ENCODE data around the gene CA9. TPM values are rescaled to one million over a fixed set of nuclear protein-coding genes. Genes with fewer than 3 reads are reported as not detected.
"Not testable (repeated sequence)": the region's sequence is repeated elsewhere in the genome, so short reads cannot be mapped to it uniquely, and the experiment has no call there.

Gene CA9
- total RNA-seq, result 1 to 10 TPM; 1.1 to 1.2 TPM

GRCh38 chr9:35673132-35674024 lies at the start of gene CA9:
CA9 (plus strand) TSS chr9:35673928; CDS start chr9:35673960, 32 bp downstream.
- no peak for DNase-seq
- peaks cover 1% of the 10 kb centered on the region for H3K9me3 Mint-ChIP-seq
- ChIA-PET CTCF (interaction anchor here (0.6 to 1.0 kb wide), 2 partner anchors 15 to 1026 kb away, joined by 3 read pairs; partner anchors contain the start of genes CCDC107 and RMRP), POLR2A (interaction anchor here (0.8 to 2.8 kb wide), 4 partner anchors 8 to 16 kb away, joined by 3 to 13 read pairs (median 4); partner anchors contain the start of genes ARHGEF39, CCDC107 and RMRP)
- no peak within 1 kb of the TSS for H3K4me3 Mint-ChIP-seq
- H3K4me1 Mint-ChIP-seq, result peaks cover 10% of the 10 kb centered on the region
- H3K27me3 Mint-ChIP-seq, result peaks cover 32% of the 10 kb centered on the region
- no peaks in the 10 kb centered on the region for H3K36me3 Mint-ChIP-seq (ENCODE audit: low read depth)
- no peak within 1 kb of the TSS for H3K27ac Mint-ChIP-seq

- no peaks in the 10 kb centered on the region for H3K9me3 Mint-ChIP-seq
- ChIA-PET CTCF (interaction anchor here (1.6 to 6.1 kb wide), 2 partner anchors 14 to 19 kb away, joined by 9 to 40 read pairs; no protein-coding TSS in a partner anchor), POLR2A (interaction anchor here (2.1 kb wide), 1 partner anchor 19 kb away, joined by 6 read pairs; no protein-coding TSS in a partner anchor)
- H3K27ac Mint-ChIP-seq, result no peak overlapping the region
- peaks cover 4% of the 10 kb centered on the region for H3K27me3 Mint-ChIP-seq
- no peak for DNase-seq
- H3K36me3 Mint-ChIP-seq (ENCODE audit: low read depth), result no peaks in the 10 kb centered on the region
- H3K4me1 Mint-ChIP-seq, result no peaks in the 10 kb centered on the region
- H3K4me3 Mint-ChIP-seq, result no peak overlapping the region
These were observed 46.2 kb upstream of the CA9 start for GRCh38 chr9:35627575-35627974.

- Mint-ChIP-seq H3K36me3 (ENCODE audit: low read depth) (no peaks in the 10 kb centered on the region), H3K9me3 (no peaks in the 10 kb centered on the region), H3K27me3 (peaks cover 4% of the 10 kb centered on the region), H3K27ac (no peak overlapping the region), H3K4me1 (no peaks in the 10 kb centered on the region), H3K4me3 (no peak overlapping the region)
- POLR2A ChIA-PET, result interaction anchor here (1.0 to 2.1 kb wide), 2 partner anchors 17 to 19 kb away, joined by 4 to 6 read pairs; no protein-coding TSS in a partner anchor
- CTCF ChIA-PET, result interaction anchor here (1.0 to 6.1 kb wide), 6 partner anchors 11 to 128 kb away, joined by 4 to 40 read pairs (median 6); no protein-coding TSS in a partner anchor
- no peak for DNase-seq
These were observed 45.2 kb upstream of the CA9 start for GRCh38 chr9:35628389-35628991.

GRCh38 chr9:35629597-35629996 lies 44.1 kb upstream of the CA9 start:
- ChIA-PET CTCF (interaction anchor here (1.0 to 6.1 kb wide), 5 partner anchors 13 to 127 kb away, joined by 4 to 40 read pairs (median 5); no protein-coding TSS in a partner anchor), POLR2A (interaction anchor here (1.2 to 2.1 kb wide), 2 partner anchors 17 to 21 kb away, joined by 4 to 6 read pairs; no protein-coding TSS in a partner anchor)
- H3K27me3 Mint-ChIP-seq, result peaks cover 4% of the 10 kb centered on the region
- no peaks in the 10 kb centered on the region for H3K36me3 Mint-ChIP-seq (ENCODE audit: low read depth)
- no peak for DNase-seq
- no peak overlapping the region for H3K4me3 Mint-ChIP-seq
- no peaks in the 10 kb centered on the region for H3K4me1 Mint-ChIP-seq
- H3K27ac Mint-ChIP-seq, result no peak overlapping the region
- no peaks in the 10 kb centered on the region for H3K9me3 Mint-ChIP-seq

- Mint-ChIP-seq H3K27me3 (no peaks in the 10 kb centered on the region), H3K36me3 (ENCODE audit: low read depth) (peaks cover 24% of the 10 kb centered on the region), H3K4me1 (peaks cover 34% of the 10 kb centered on the region), H3K4me3 (no peak overlapping the region), H3K9me3 (peaks cover 3% of the 10 kb centered on the region), H3K27ac (no peak overlapping the region)
- no peak for DNase-seq
- POLR2A ChIA-PET, result interaction anchor here (1.4 to 2.2 kb wide), 2 partner anchors 16 to 22 kb away, joined by 4 to 6 read pairs; partner anchors contain the start of genes CCDC107 and RMRP
- CTCF ChIA-PET, result interaction anchor here (1.5 to 1.9 kb wide), 3 partner anchors 10 to 24 kb away, joined by 3 to 10 read pairs (median 7); no protein-coding TSS in a partner anchor
These were observed 38.0 kb upstream of the CA9 start for GRCh38 chr9:35635730-35636129.

GRCh38 chr9:35636135-35636876 lies 37.4 kb upstream of the CA9 start:
- Mint-ChIP-seq H3K4me3 (no peak overlapping the region), H3K36me3 (ENCODE audit: low read depth) (peaks cover 30% of the 10 kb centered on the region), H3K27ac (no peak overlapping the region), H3K27me3 (no peaks in the 10 kb centered on the region), H3K9me3 (peaks cover 3% of the 10 kb centered on the region), H3K4me1 (peaks cover 35% of the 10 kb centered on the region)
- ChIA-PET CTCF (interaction anchor here (1.5 to 1.9 kb wide), 2 partner anchors 11 to 25 kb away, joined by 3 to 7 read pairs; no protein-coding TSS in a partner anchor), POLR2A (interaction anchor here (1.4 to 2.2 kb wide), 2 partner anchors 16 to 22 kb away, joined by 4 to 6 read pairs; partner anchors contain the start of genes CCDC107 and RMRP)
- no peak for DNase-seq

GRCh38 chr9:35636877-35637246 lies 36.9 kb upstream of the CA9 start:
- H3K27me3 Mint-ChIP-seq, H3K4me3 Mint-ChIP-seq, H3K9me3 Mint-ChIP-seq, H3K27ac Mint-ChIP-seq, DNase-seq: not testable (repeated sequence)
- CTCF ChIA-PET, result interaction anchor here (1.5 to 1.9 kb wide), 2 partner anchors 10 to 25 kb away, joined by 3 to 7 read pairs; no protein-coding TSS in a partner anchor
- Mint-ChIP-seq H3K4me1 (peaks cover 39% of the 10 kb centered on the region), H3K36me3 (ENCODE audit: low read depth) (peaks cover 35% of the 10 kb centered on the region)
- POLR2A ChIA-PET, result interaction anchor here (1.4 kb wide), 1 partner anchor 21 kb away, joined by 4 read pairs; the partner anchor contains the start of genes CCDC107 and RMRP

GRCh38 chr9:35637427-35637955 lies 36.2 kb upstream of the CA9 start:
- H3K9me3 Mint-ChIP-seq, DNase-seq, H3K27ac Mint-ChIP-seq, H3K27me3 Mint-ChIP-seq, H3K4me3 Mint-ChIP-seq, CTCF ChIA-PET: not testable (repeated sequence)
- Mint-ChIP-seq H3K36me3 (ENCODE audit: low read depth) (peaks cover 39% of the 10 kb centered on the region), H3K4me1 (peaks cover 39% of the 10 kb centered on the region)
- POLR2A ChIA-PET, result interaction anchor here (0.7 to 2.0 kb wide), 4 partner anchors 10 to 95 kb away, joined by 3 to 7 read pairs (median 4); partner anchors contain the start of gene CREB3

- not testable (repeated sequence) for DNase-seq, H3K27me3 Mint-ChIP-seq, H3K4me3 Mint-ChIP-seq, H3K9me3 Mint-ChIP-seq
- Mint-ChIP-seq H3K36me3 (ENCODE audit: low read depth) (peaks cover 47% of the 10 kb centered on the region), H3K4me1 (peaks cover 39% of the 10 kb centered on the region), H3K27ac (peak overlapping the region; percentile 83)
- ChIA-PET CTCF (interaction anchor here (0.8 to 2.8 kb wide), 2 partner anchors 19 to 28 kb away, joined by 3 to 13 read pairs; no protein-coding TSS in a partner anchor), POLR2A (interaction anchor here (0.7 to 2.4 kb wide), 8 partner anchors 9 to 35 kb away, joined by 3 to 8 read pairs (median 6); partner anchors contain the start of genes CCDC107 and RMRP)
These were observed 35.0 kb upstream of the CA9 start for GRCh38 chr9:35638751-35639150.

- Mint-ChIP-seq H3K36me3 (ENCODE audit: low read depth) (peaks cover 48% of the 10 kb centered on the region), H3K27ac (peak overlapping the region; percentile 83), H3K4me1 (peaks cover 39% of the 10 kb centered on the region)
- not testable (repeated sequence) for H3K9me3 Mint-ChIP-seq, H3K4me3 Mint-ChIP-seq, DNase-seq, H3K27me3 Mint-ChIP-seq
- ChIA-PET POLR2A (interaction anchor here (1.0 to 2.4 kb wide), 5 partner anchors 8 to 35 kb away, joined by 3 to 8 read pairs (median 7); partner anchors contain the start of genes CCDC107 and RMRP), CTCF (interaction anchor here (1.8 to 2.8 kb wide), 2 partner anchors 19 to 28 kb away, joined by 5 to 13 read pairs; no protein-coding TSS in a partner anchor)
These were observed 34.5 kb upstream of the CA9 start for GRCh38 chr9:35639225-35639624.

- H3K36me3 Mint-ChIP-seq (ENCODE audit: low read depth), result peaks cover 52% of the 10 kb centered on the region
- DNase-seq, result no peak
- peaks cover 44% of the 10 kb centered on the region for H3K4me1 Mint-ChIP-seq
- no peaks in the 10 kb centered on the region for H3K27me3 Mint-ChIP-seq
- H3K27ac Mint-ChIP-seq, result peak overlapping the region; percentile 83
- H3K9me3 Mint-ChIP-seq, result peaks cover 3% of the 10 kb centered on the region
- peak overlapping the region; percentile 43 for H3K4me3 Mint-ChIP-seq
- CTCF ChIA-PET, result interaction anchor here (1.8 to 2.8 kb wide), 2 partner anchors 20 to 28 kb away, joined by 5 to 13 read pairs; no protein-coding TSS in a partner anchor
- POLR2A ChIA-PET, result interaction anchor here (1.0 to 2.4 kb wide), 6 partner anchors 8 to 35 kb away, joined by 3 to 8 read pairs (median 6); partner anchors contain the start of genes CCDC107 and RMRP
These were observed 34.1 kb upstream of the CA9 start for GRCh38 chr9:35639631-35640030.
